ENCODE data around the gene AMZ1.

The AMZ1 gene

DNA sequence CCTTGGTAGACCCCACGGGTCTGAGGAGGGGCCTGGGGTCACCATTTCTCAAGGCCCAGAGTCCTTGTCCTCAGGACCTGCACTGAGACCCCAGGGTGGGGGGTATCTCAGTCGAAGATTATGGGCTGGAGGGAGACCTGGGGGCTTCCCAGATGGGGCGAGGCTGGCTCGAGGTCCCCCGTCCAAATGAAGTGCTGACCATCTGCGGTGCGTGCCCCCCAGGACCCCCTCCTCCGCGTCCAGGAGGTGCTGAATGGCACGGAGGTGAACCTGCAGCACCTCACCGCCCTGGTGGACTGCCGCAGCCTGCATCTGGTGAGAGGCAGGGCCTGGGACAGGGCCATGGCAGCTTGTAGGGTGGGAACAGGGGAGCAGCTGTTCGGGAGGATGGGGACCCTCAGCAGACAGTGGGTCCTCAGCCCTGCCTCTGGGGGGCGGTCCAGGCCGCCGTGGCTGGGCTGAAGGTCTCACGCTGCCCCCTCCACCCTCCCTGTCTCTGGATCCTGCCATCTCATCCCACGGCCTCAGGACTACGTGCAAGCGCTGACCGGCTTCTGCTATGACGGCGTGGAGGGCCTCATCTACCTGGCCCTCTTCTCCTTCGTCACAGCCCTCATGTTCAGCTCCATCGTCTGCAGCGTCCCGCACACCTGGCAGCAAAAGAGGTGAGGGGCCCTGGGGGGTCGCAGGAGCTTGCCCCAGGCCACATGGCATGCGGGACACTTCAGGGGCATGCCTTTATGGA, 32.0 kb upstream of the AMZ1 start:
- H3K36me3 ChIP-seq (ENCODE audit: control insufficient read depth, insufficient read depth, low read length), result no peaks in the 10 kb centered on the region
- H3K9me3 ChIP-seq (ENCODE audit: control insufficient read depth, low read length), result no peaks in the 10 kb centered on the region
- H3K9ac ChIP-seq (ENCODE audit: low read length), result no peak overlapping the region
- H3K27me3 ChIP-seq (ENCODE audit: control insufficient read depth, insufficient read depth, low read length), result no peaks in the 10 kb centered on the region
- no peaks in the 10 kb centered on the region for H3K4me1 ChIP-seq (ENCODE audit: control insufficient read depth, insufficient read depth, low read length)
- H3K4me3 ChIP-seq (ENCODE audit: low read length), result no peak overlapping the region

DNA sequence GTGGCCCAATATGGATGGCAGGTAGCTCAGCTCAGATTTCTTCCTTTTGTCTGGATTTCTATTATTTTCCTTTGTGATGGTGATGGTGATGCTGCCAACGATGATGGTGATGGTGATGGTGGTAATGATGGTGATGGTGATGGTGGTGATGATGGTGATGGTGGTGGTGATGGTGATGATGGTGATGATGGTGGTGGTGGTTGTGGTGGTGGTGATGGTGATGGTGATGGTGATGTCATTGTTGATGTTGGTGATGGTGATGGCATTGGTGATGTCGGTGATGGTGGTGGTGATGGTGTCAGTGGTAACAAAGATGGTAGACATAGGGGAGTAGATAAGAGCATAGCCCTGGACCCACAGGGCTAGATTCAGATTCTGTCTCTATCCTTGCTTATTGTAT, 30.8 kb upstream of the AMZ1 start:
- Histone ChIP-seq H3K36me3 (ENCODE audit: control insufficient read depth, insufficient read depth, low read length) (no peaks in the 10 kb centered on the region), H3K4me1 (ENCODE audit: control insufficient read depth, insufficient read depth, low read length) (no peaks in the 10 kb centered on the region), H3K9ac (ENCODE audit: low read length) (no peak overlapping the region), H3K27me3 (ENCODE audit: control insufficient read depth, insufficient read depth, low read length) (no peaks in the 10 kb centered on the region), H3K9me3 (ENCODE audit: control insufficient read depth, low read length) (no peaks in the 10 kb centered on the region), H3K4me3 (ENCODE audit: low read length) (no peak overlapping the region)

DNA sequence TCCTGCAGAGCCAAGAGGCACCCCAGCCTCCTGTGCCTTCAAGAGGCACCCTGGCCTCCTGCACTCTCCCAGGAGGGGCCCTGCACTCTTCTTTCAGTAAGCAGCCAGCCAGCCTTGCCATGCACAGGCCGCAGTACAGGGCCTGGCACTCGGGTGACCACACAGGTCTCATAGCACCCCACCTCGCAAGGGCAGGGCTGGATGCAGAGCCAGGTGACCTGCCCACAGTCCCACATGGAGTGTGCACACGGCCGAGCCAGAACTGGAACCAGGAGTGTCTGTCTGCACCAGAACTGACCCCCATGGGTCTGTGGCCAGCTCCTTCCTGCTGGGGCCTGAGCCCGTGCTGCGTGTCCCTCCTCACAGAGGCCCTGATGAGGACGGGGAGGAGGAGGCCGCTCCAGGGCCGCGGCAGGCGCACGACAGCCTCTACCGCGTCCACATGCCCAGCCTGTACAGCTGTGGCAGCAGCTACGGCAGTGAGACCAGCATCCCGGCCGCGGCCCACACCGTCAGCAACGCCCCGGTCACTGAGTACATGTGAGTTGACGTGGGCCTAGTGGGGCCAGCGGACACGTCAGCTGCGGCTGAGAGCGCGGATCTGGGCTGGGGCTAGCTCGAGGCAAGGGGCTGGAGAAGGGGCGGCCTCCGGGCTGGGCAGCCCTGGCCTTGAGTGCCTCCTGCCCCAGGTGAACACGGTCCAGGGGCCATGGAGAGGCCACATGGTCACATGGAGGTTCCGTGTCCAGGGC, 29.9 kb upstream of the AMZ1 start:
- no peak overlapping the region for H3K4me3 ChIP-seq (ENCODE audit: low read length)
- H3K27me3 ChIP-seq (ENCODE audit: control insufficient read depth, insufficient read depth, low read length), result no peaks in the 10 kb centered on the region
- no peaks in the 10 kb centered on the region for H3K4me1 ChIP-seq (ENCODE audit: control insufficient read depth, insufficient read depth, low read length)
- no peaks in the 10 kb centered on the region for H3K36me3 ChIP-seq (ENCODE audit: control insufficient read depth, insufficient read depth, low read length)
- H3K9me3 ChIP-seq (ENCODE audit: control insufficient read depth, low read length), result no peaks in the 10 kb centered on the region
- H3K9ac ChIP-seq (ENCODE audit: low read length), result no peak overlapping the region

DNA sequence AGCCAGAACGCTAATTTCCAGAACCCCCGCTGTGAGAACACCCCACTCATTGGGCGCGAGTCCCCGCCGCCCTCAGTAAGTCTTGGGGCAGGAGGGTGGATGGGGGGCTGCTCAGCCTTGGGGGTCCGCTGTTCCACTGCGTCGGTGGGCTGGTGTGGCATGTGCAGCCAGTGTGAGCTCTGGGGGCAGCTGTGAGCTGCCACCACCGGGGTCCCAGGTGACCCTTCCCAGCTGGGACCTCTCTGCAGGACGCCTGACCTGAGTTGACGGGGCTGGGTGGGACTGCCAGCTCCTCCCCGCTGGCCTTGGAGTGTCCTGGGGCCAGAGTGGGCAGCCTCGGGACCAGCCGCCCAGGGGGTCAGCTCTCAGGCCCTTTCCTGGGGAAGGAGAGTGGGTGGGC, 29.1 kb upstream of the AMZ1 start:
- no peaks in the 10 kb centered on the region for H3K4me1 ChIP-seq (ENCODE audit: control insufficient read depth, insufficient read depth, low read length)
- H3K9ac ChIP-seq (ENCODE audit: low read length), result no peak overlapping the region
- H3K9me3 ChIP-seq (ENCODE audit: control insufficient read depth, low read length), result no peaks in the 10 kb centered on the region
- H3K36me3 ChIP-seq (ENCODE audit: control insufficient read depth, insufficient read depth, low read length), result no peaks in the 10 kb centered on the region
- no peak overlapping the region for H3K4me3 ChIP-seq (ENCODE audit: low read length)
- no peaks in the 10 kb centered on the region for H3K27me3 ChIP-seq (ENCODE audit: control insufficient read depth, insufficient read depth, low read length)

DNA sequence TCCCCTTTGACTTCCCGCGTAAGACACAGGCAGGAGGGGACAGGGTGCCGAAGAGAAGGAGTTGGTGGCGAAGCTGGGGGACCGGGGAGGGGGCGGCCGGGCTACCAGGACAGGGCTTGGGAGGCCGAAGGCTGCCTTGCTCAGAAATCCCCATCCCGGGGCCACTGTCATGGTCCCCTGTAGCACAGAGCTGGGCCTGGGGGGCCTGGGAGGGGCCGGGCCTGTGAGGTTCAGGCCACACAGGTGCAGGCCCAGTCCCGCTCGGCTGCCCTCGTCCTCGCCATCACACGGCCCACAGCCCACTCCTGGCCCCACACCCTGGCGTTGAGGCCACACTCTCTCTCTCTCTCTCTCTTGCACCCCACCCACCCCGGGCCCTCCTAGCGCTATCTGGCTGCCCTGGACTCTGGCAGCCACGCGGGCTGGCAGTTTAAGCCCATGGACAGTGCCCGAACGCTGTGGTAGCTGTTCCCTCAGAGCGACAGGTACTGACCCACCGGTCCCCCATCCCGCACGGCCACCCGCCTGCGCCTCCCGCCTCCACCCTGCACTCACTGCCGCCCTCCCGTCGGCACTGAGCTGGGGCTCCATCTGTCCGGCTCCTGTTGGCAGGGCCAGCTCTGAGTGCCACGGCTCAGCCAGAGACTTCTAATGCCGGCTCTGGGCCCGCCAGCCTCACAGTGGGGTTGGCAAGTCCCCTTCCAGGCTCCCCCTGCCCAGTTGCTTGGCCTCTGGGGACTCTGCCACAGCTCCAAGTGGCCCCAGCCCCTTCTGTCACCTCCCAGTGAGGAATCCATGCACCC, 28.2 kb upstream of the AMZ1 start:
- Histone ChIP-seq H3K9me3 (ENCODE audit: control insufficient read depth, low read length) (no peaks in the 10 kb centered on the region), H3K4me3 (ENCODE audit: low read length) (no peak overlapping the region), H3K9ac (ENCODE audit: low read length) (no peak overlapping the region), H3K36me3 (ENCODE audit: control insufficient read depth, insufficient read depth, low read length) (no peaks in the 10 kb centered on the region), H3K4me1 (ENCODE audit: control insufficient read depth, insufficient read depth, low read length) (no peaks in the 10 kb centered on the region), H3K27me3 (ENCODE audit: control insufficient read depth, insufficient read depth, low read length) (no peaks in the 10 kb centered on the region)

DNA sequence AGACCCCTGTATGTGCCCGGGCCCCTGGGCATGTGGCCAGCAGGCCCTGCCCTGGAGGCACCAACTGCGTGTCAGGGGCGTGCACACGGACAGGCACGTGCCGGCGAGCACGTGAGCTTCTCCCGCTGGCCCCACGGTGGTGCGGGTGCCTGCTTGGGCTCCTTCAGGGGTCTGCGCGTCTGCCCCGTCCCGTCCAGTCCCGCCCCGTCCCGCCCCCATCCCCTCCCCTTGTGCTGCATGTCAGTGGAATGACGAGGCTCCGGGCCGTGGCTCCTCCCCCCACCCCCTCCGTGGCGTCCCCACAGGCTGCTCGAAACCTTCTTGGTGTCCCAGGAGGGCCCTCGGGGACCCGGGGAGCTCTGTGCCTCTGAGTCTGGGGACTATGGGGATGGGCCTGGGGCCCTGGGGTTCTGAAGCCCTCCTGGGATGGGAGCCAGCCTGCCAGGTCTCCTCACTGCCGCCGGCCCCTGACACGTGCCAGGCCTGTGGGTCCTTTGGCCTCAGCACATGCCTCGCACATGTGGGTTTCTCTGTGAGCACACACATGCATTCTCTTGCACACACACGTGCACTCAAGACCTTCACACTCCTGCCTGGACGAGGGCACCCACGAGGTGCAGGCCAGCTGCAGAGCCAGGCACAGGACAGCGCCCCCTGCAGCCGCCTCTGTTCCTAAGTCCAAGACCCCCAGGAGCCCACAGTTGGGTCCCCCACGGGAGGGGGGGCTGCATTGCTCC, 27.5 kb upstream of the AMZ1 start:
- no peak overlapping the region for H3K4me3 ChIP-seq (ENCODE audit: low read length)
- H3K4me1 ChIP-seq (ENCODE audit: control insufficient read depth, insufficient read depth, low read length), result no peaks in the 10 kb centered on the region
- H3K27me3 ChIP-seq (ENCODE audit: control insufficient read depth, insufficient read depth, low read length), result peaks cover under 1% of the 10 kb centered on the region
- H3K36me3 ChIP-seq (ENCODE audit: control insufficient read depth, insufficient read depth, low read length), result no peaks in the 10 kb centered on the region
- no peaks in the 10 kb centered on the region for H3K9me3 ChIP-seq (ENCODE audit: control insufficient read depth, low read length)
- no peak overlapping the region for H3K9ac ChIP-seq (ENCODE audit: low read length)

DNA sequence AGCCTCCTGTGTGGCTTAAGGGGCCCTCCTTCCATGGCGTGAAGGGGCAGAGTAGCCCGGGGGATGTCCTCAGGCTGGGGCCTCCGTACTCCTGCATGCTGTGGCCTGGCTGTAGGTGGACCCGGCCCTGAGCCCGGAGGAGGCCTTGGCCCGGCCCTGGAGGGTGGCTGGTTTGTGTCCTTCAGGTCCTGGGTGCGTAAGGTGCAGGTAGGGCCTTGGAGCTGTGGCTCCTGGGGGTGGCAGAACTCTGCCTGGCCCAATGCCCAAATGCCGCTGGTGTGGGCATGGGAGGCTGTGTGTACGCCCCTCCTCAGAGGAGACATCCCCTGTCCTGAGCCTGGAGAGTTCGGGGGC, 26.9 kb upstream of the AMZ1 start:
- Histone ChIP-seq H3K9ac (ENCODE audit: low read length) (no peak overlapping the region), H3K36me3 (ENCODE audit: control insufficient read depth, insufficient read depth, low read length) (no peaks in the 10 kb centered on the region), H3K27me3 (ENCODE audit: control insufficient read depth, insufficient read depth, low read length) (peaks cover 4% of the 10 kb centered on the region), H3K4me1 (ENCODE audit: control insufficient read depth, insufficient read depth, low read length) (no peaks in the 10 kb centered on the region), H3K4me3 (ENCODE audit: low read length) (no peak overlapping the region), H3K9me3 (ENCODE audit: control insufficient read depth, low read length) (no peaks in the 10 kb centered on the region)

DNA sequence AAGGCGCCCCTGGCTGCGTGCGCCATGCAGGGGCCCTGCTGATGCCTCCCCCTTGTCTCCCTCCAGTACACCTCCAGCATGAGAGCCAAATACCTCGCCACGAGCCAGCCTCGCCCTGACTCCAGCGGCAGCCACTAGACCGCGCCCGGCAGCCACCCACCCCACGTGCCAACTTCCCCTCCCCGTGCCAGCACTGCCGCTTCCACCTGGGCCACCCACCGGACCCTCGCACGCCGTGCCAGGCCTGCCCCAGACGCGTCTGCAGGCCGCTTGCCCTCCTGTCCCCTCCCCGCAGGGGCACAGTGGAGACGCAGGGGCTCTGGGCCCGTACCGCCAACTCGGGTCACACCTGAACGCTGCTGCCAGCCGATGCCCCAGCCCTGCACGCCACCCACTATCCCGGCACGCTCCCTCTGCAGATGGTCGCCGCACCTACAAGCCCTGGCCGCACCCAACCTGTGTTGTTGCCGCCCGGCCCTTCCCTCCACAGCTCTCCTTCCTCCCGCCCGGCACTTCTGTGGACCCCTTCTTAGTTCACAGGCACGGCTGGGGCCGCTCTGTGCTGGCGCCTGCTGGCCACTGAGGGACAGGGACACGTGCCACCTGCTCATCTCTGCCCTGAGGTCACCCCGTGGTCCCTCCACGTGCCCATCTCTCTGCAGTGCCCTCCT, 26.3 kb upstream of the AMZ1 start:
- H3K4me3 ChIP-seq (ENCODE audit: low read length), result no peak overlapping the region
- H3K36me3 ChIP-seq (ENCODE audit: control insufficient read depth, insufficient read depth, low read length), result no peaks in the 10 kb centered on the region

DNA sequence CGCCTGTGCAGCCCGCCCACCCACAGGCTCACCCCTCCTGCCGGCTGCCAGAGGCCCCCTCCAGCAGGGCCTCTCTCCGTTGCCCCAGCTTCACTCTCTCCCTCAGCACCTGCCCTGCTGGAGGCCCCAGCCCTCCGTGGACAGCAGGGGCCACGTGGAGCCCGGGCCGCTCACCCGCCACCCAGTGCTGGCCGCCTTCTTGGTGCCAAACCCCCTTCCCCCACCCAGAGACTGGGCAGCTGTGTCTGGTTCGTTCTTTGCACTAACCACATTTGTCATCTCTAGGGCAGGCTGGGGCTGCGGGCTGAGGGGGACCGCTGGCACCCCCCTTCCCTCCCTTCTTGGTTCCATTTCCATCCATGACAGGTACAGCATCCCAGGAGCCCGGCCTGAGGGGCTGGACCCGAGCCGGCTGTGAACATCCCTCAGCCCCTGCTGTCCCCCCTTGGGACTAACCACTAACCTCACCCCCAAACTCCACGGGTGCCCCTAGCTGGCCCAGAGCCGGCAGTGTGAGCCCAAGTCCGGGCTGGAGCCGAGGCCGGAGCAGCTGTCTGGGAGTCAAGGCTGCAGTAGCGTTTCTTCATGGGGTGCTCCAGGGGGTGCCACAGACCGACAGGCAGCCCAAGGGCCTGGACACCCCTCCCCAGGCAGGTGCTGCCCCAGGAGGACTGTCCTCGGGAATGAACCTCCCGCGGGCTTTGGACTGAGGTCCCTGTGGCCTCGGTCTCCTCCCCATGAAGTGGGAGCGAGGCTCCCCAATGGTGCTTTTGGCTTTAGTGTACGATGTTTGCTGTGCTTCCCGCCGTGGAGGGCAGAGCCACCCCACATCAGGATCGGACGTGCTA, 25.5 kb upstream of the AMZ1 start:
- Histone ChIP-seq H3K9ac (ENCODE audit: low read length) (no peak overlapping the region), H3K27me3 (ENCODE audit: control insufficient read depth, insufficient read depth, low read length) (peaks cover 11% of the 10 kb centered on the region), H3K36me3 (ENCODE audit: control insufficient read depth, insufficient read depth, low read length) (no peaks in the 10 kb centered on the region), H3K4me1 (ENCODE audit: control insufficient read depth, insufficient read depth, low read length) (no peaks in the 10 kb centered on the region), H3K4me3 (ENCODE audit: low read length) (no peak overlapping the region), H3K9me3 (ENCODE audit: control insufficient read depth, low read length) (no peaks in the 10 kb centered on the region)

More for the DNA sequence above, 26.3 kb upstream of the AMZ1 start:
- Histone ChIP-seq H3K9ac (ENCODE audit: low read length) (no peak overlapping the region), H3K27me3 (ENCODE audit: control insufficient read depth, insufficient read depth, low read length) (peaks cover 6% of the 10 kb centered on the region), H3K9me3 (ENCODE audit: control insufficient read depth, low read length) (no peaks in the 10 kb centered on the region), H3K4me1 (ENCODE audit: control insufficient read depth, insufficient read depth, low read length) (no peaks in the 10 kb centered on the region)

DNA sequence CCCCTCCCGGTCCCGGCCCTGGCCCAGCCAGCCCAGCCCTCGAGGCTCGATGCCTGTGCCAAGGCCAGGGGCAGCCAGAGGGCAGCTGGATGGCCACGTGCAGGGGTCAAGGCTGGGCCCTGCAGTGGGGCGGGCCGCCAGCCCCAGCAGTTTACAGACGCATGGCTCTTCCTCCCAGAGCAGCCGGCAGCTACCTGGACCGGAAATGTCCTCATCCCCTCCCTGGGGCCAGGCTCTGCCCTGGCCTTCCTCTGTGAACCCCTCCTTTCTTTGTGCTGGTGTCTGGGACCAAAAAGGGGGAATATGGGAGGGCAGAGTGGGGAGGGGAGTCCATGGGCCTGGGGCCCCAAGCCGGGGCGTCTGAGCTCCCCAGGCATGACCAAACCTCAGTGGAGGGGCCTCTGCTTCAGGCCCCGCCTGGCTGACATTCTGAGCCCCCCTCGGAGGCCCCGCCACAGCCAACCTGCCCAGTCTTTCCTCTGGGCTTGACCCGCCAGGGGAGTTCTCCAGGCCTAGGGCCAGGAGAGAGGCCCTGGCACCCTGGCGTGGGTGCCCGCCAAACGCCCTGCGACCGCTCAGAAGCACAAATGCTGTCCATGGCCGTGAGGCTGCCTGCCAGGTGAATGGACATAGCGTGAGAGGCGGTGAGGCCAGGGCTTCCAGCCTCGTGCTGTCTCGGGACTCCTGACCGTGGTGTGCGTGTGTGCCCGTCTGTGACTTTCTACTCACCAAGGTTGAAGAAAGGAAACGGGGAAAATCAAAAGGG, 24.7 kb upstream of the AMZ1 start:
- Histone ChIP-seq H3K27me3 (ENCODE audit: control insufficient read depth, insufficient read depth, low read length) (peaks cover 16% of the 10 kb centered on the region), H3K4me1 (ENCODE audit: control insufficient read depth, insufficient read depth, low read length) (no peaks in the 10 kb centered on the region), H3K36me3 (ENCODE audit: control insufficient read depth, insufficient read depth, low read length) (no peaks in the 10 kb centered on the region), H3K9me3 (ENCODE audit: control insufficient read depth, low read length) (no peaks in the 10 kb centered on the region), H3K9ac (ENCODE audit: low read length) (no peak overlapping the region), H3K4me3 (ENCODE audit: low read length) (no peak overlapping the region)

Data from mucosa of stomach (tissue), 1 donor.